Smooth muscle cell of the umbilical artery (primary cell): Measurements from ENCODE around the gene RNU11. TPM values are rescaled to one million over a fixed set of nuclear protein-coding genes. Genes with fewer than 3 reads are reported as not detected.

Source experiments
- total RNA-seq: library from RNA; depleted of rRNA; stranded (reverse); fragments of >200 nt; gene quantifications from 2 replicates; pipeline ENCODE4 v1.2.3, GENCODE V29; 2014

Gene RNU11
- not detected in 2 replicates for total RNA-seq

DNA sequence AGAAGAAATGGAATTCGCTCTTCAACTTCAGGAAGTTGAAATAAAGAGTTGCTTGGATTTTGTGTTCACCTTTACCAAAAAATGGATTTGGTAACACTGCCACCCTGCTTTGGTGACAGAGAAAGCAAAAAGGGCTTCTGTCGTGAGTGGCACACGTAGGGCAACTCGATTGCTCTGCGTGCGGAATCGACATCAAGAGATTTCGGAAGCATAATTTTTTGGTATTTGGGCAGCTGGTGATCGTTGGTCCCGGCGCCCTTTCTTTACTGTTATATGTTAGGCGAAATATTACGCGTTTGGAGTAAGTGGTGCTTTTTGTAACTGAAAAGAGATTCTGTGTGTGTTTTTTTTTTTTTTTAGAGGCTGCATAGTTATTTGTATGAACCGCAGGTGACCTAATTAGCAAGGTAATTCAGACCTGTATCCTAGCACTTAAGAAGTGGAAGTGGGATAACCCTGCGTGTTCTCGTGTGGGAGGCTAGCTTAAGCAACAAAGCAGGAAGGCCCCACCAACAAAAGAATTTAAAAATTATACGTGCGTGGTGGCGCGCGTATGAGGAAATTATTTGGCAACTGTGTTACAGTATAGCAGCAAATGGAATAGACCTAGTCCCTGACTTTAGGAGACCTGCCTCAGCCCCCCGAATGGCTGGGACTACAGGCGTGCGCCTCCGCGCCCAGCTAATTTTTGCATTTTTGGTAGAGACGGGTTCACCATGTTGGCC, at the start of gene RNU11:
Gene RNU11 (plus strand): TSS at position 127 of the 725 bp plus-strand sequence.

DNA sequence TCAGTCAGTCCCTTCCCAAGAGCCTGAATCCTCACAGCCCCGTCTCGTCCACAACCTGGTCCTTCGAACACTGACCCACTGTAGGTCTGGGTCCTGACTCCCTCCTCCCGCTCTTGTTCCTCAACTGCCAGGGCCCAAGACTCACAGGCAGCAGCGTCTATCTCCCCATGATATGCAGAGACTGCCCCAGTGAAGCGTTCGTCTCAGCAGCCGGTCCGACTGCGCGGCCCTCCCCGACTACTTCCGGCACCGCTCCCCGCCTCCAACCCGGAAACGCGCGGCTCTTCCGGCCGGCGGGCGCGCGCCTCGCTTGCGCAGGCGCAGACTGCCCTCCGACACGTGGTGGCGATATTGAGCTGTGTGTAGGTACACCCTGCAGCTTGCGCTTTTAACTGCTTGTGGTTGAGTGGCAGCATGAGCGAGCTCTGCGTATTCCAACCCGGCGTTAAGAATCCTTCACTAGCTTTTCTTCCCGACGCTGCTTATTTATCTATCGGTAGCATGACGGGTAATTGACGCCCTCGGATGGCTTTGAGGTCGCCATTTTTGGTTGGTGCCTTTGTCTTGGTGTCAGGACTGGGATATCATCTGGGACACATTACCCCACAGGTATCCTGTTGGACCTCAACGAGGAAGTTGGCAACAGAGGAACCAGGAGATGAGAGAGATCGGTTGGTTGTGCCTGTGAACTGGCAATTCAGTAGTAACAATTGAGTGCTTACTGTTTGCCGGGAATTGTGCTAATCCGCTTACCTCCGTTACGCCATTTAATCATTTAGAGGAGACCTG, 5.4 kb upstream of the RNU11 start, which contains the start of gene TAF12:
Gene TAF12 (minus strand): TSS at position 221 of the 789 bp plus-strand sequence. CDS start 20,986 bp downstream, outside the sequence.

DNA sequence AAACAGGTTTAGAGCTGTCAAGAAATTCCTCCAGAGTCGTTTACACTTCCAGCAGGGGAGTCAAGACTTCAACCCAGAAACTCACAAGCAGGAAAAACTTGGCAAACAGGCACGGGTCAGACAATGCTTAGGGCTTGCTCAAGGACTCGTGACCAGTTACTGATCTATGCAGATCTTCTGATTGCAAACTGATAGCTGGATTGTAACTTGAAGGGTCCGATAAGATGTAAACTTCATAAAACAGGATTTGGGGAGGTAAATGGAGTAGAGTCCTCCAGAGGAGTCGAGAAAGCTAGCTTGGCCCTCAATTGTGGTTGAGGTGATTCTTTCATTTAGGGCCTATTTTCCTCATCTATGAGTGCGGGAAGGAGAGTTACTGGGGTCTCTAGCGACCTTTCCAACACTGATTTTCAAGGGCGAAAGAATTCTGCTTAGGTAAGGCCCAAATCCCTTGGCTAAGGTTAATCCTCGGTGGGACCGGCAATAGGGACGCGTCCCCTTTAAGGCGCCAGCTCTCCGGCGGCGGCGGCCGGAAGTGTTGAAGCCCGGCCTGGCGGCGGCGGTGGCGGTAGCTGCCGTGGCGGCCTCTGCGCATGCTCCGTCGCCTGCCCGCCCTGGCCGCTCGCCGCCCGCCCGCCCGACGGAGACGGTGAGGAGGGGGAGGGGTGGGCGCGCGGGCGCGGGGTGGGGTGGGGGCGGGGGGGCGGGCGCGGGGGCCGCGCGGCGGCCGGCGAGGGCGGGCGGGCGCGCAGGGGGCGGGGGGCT, 20.0 kb downstream of the RNU11 start, which contains the start of gene GMEB1:
Gene GMEB1 (plus strand): TSS at position 594 of the 765 bp plus-strand sequence. CDS start 14,829 bp downstream, outside the sequence.

Other genes with a start within 250 kb of the RNU11 start
- 27.3 and 51.6 TPM in 2 replicates for gene RCC1, start 142.6 kb upstream of the RNU11 start, total RNA-seq
- gene TRNAU1AP, start 95.5 kb upstream of the RNU11 start, total RNA-seq: 17.0 and 24.3 TPM in 2 replicates
- gene RAB42, start 56.3 kb upstream of the RNU11 start, total RNA-seq: 1.8 and 4.5 TPM in 2 replicates
- gene TAF12, start 5.5 kb upstream of the RNU11 start, total RNA-seq: 33.6 and 55.8 TPM in 2 replicates
- 8.3 and 12.3 TPM in 2 replicates for gene GMEB1, start 20.2 kb downstream of the RNU11 start, total RNA-seq
- gene YTHDF2, start 88.3 kb downstream of the RNU11 start, total RNA-seq: 43.9 and 63.6 TPM in 2 replicates
- gene OPRD1, start 163.6 kb downstream of the RNU11 start, total RNA-seq: not detected in 2 replicates